Hematopoietic multipotent progenitor cell treated with erythropoietin and hydrocortisone succinate and interleukin-3 and kit ligand, for 17 days (in vitro differentiated cells): Measurements from ENCODE around the gene VWA3A.
"Not testable (repeated sequence)": the region's sequence is repeated elsewhere in the genome, so short reads cannot be mapped to it uniquely, and the experiment has no call there.

Experiments
- DNase-seq: peaks from one replicate; pipeline ENCODE4 v3.0.0-alpha.2; 2015; ENCODE audit warnings: low spot score

The VWA3A gene, protein sequence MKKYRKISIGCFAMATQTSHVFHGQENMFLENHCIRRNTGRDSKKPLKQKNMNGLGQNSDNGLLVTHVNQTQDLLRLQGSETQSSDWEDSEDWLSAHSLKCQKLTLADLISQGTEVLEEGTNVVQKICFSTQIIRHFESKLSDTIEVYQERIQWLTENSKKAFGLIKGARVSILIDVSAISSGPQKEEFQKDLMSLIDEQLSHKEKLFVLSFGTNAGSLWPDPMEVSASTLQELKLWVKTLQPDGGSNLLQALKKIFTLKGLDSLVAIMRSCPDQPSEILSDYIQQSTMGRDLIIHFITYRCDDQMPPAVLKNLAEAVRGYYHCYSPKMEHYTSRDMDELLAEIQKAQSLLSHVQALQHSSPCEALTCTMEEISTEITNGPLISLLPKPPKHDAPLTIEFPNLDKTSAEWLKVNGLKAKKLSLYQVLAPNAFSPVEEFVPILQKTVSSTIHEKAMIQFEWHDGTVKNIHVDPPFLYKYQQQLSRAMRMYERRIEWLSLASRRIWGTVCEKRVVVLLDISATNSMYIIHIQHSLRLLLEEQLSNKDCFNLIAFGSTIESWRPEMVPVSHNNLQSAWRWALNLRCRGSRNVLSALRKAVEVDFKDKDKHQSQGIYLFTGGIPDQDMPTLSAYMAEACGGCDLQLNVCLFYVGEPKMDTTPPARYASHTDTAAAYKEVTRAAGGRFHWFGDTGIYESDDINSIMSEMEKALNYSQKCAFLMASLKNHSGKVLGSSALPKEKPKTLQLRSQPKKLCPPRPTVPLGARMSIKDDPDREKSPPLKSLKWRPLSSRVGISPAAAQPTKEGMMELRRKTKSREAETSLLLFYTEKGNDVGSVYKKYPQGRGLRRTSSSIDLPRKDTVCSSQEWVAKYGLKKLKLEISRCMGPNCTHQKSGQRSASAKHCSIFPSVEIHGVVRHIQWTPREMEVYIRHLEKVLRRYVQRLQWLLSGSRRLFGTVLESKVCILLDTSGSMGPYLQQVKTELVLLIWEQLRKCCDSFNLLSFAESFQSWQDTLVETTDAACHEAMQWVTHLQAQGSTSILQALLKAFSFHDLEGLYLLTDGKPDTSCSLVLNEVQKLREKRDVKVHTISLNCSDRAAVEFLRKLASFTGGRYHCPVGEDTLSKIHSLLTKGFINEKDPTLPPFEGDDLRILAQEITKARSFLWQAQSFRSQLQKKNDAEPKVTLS

DNA sequence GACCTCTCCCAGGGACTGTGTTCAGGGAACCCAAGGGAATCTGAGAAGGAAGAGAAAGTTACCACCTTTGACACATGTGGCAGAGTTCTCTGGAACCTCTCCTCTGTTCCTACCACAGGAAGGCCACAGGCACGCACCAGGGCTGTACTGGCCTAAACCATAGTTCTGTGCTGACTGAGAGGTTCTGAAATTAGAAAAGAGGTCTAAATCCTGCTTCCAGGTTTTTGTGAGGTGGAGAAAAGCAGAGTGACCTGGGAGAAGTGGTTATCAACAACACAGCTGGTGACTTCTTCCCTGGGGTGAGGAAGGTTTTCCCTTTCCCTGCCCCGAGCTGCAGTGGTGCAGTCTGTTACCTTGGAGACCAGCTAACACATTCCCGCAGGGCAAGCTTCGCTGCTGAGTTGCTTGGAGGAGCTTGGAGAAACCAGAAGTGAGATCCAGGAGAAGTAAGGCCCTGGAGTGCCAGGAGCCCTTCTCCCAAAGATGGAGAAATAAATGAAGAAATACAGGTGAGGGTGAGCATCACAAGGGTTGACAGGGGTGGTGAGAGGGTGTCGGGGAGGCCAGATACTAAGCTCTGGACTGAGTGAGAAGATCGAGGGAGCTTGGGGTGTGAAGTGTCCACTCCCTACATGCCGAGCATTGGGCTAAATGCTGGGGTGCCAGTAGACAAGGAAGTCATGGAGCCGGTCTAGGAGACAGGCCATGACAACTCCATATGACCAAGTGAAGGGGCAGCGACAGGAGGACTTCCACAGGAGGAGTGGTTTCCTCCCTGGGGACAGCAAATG, at the start of gene VWA3A:
TSS of gene VWA3A (plus strand) at position 399 of the 791 bp plus-strand sequence. CDS start at position 496, 97 bp downstream.
- no peak for DNase-seq

DNA sequence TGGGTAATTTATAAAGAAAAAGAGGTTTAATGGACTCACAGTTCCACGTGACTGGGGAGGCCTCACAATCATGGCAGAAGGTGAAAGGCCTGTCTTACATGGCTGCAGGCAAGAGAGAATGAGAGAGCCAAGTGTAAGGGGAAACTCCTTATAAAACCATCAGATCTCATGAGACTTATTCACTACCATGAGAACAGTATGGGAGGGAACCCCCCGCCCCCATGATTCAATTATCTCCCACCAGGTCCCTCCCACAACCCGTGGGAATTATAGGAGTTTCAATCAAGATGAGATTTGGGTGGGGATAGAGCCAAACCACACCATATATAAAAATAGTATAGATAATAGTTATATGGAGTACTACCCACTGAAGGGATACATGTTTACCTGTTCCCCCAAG, 48.5 kb upstream of the VWA3A start:
- DNase-seq, result not testable (repeated sequence)

- DNase-seq, result not testable (repeated sequence)
Observed at GRCh38 chr16:22045888-22046287, 46.5 kb upstream of the VWA3A start.

GRCh38 chr16:22050963-22051362, 41.4 kb upstream of the VWA3A start:
- DNase-seq, result no peak

DNA sequence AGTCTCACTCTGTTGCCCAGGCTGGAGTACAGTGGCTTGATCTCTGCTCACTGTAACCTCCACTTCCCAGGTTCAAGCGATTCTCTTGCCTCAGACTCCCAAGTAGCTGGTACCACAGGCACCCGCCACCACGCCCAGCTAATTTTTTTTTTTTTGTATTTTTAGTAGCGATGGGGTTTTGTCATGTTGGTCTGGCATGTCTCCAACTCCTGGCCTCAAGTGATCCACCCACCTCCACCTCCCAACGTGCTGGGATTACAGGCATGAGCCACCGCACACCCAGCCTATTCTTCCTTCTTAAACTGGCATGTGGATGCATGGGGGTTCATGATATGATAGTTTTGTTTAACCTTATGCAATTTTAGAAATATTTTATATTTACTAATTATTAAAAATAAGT, 39.4 kb upstream of the VWA3A start:
- DNase-seq, result peak; percentile 33

- DNase-seq, result no peak
Observed at GRCh38 chr16:22053921-22054341, 38.4 kb upstream of the VWA3A start.

- DNase-seq, result peak; percentile 23
Observed at GRCh38 chr16:22054847-22055590, 37.3 kb upstream of the VWA3A start.

DNA sequence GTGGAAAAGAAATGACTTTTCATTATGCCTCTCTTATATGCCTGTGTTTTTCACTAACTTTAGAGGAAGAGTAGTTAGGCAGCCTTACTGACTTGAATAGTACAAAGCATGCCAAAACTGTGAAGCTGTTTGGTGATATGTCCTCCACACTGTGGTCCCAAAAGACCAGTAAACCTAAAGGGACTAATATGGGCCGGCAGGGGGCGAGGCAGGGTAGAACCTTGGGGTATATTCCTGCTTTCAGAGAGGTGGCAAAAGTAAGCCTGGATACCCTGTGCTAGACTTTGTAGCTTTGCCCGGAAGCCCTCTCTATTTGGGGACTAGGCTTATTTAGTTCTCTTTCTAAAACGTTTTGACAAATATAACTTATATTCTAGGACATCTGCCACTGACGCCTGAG, 36.5 kb upstream of the VWA3A start:
- DNase-seq, result peak; percentile 26

DNA sequence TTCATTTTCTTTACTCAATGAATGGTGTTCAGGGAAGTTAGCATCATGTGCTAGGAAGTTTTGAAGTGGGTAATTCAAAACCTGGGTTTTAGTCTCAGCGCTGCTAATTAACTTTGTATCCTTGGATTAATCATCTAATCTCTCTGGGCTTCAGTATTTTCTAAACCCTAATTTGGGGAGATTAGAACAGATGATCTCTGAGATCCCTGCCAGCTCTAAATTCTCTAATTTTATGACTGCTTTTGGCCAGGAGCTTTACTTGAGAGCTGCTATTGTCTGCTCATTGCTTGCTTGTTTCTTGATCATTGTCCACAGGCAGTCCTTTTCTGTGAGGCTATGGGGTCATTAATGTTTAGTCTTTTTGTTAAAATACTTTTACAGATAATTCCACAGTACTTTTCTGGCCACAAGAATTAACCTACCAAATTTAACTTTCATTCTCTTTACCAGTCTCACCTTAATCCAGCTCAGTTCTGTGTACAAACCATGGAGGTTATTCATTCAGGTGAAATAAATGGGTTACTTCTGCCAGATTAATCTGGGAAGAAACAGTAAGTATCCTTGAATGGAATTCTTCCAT, 28.4 kb upstream of the VWA3A start:
- no peak for DNase-seq

GRCh38 chr16:22065252-22065651, 27.1 kb upstream of the VWA3A start:
- DNase-seq, result no peak

DNA sequence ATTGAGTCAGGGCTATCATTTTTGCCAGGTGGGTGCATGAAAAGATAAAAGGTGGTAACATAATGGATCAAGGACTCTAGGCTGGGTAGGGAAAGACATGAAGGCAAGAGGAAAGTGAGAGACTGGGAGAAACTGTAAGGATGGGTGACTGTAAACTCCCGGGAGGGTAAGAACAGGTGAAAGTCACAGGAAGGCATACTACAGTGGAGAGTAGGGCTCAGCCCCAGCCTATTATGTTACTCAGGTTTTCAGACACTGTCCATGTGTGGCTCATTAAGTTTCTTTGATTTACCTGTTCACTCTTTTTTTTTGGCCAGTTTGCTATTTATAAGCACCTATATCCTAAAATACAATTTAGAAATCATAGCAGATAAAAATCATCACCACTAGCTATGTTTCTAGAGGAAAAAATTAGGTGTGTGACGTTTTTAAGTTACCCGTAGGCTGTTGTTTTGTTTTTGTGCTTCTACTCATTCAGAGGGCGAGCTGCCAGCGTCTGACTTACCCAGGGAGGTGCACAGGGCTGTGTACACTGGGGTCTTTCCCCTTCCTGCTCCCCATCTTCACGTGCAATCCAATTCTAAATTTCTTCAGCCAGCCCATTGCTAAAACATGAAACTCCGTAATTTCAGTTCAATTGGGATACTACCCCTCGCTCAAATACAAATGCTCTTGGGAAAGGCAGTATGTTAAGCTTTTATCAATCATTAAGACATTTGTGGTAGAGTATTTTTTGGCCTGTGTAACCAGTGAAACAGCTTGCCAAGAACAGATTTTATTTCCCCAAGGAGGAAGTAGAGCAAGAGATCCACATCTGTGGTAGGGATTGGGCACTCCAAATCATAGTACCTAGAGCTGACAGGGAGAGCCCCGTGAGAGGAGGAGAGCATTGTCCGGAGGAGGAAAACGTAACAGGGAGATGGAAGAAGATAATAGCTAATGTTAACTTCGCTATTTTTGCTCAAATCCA, 21.7 kb upstream of the VWA3A start:
- DNase-seq, result no peak

GRCh38 chr16:22071331-22071910, 20.9 kb upstream of the VWA3A start:
- DNase-seq, result no peak

- no peak for DNase-seq
Observed at GRCh38 chr16:22073350-22073749, 19.0 kb upstream of the VWA3A start.

GRCh38 chr16:22075043-22075757, 17.1 kb upstream of the VWA3A start:
- no peak for DNase-seq

DNA sequence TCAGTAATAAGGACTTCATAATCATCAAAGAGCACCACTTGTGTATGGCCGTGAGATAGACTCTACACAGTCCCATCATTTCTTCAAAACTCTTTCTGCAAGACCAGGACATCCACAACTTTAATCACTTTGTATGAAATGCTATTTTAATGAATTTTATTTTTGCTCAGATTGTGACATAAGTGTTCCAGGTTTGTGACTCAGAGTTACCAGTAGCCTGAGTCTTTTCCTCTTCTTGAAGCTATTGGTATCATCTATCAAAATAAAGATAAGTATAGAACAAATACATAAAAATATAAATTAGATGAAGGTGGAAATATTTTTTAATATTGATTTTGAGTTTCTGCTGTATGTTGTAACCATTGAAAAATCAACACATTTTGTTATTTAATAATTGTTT, 16.6 kb upstream of the VWA3A start:
- no peak for DNase-seq

- DNase-seq, result peak; percentile 62
Observed at GRCh38 chr16:22077700-22078313, 14.5 kb upstream of the VWA3A start.

DNA sequence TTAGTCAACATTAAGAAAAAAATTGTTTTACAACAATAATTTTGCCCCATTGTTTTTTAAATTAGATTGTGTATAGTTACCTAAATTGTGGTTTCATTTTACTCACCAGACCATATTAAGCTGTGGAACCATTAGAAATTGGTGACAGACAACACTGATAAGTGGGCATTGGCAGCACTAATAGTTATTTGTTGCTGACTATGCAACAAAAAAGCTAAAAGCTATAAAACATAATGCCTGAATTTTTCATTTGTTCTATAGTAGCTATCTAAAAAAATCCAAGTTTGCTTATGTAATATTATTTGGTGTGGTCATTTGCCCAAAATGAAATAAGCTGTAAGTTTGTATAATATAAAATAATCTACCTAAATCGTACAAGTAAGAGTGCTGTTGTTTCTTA, 13.7 kb upstream of the VWA3A start:
- DNase-seq, result no peak

DNA sequence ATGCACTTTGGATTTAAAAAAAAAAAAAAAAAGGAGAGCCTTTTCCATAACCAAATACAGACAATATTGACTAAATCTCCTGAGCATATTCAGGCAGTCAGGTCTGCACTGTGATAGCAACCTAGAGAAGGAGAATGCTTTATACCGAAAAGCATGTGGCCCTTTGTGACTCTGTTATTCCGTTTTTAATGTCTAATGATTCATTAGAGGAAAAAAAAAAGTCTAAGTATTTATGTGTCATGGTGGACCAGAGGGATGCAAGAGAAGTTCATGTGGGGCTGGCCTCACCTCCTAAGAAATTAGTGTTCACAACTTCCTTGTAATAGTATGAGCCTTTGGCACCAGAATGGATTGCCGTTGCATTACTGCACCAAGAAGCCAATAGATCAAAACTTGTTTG, 11.3 kb upstream of the VWA3A start:
- DNase-seq, result no peak
